ENCODE data around the gene PHAF1. TPM values are rescaled to one million over a fixed set of nuclear protein-coding genes. Genes with fewer than 3 reads are reported as not detected.

PHAF1 gene
- total and polyA plus RNA-seq, 9 of the 15 experiments (the other 6 are each of a cell fraction or from before 2014, with no cell fraction given): 5.1 to 25.4 (median 13.8) TPM

GRCh38 chr16:67191995-67192681 lies 82.4 kb downstream of the PHAF1 start, which contains the start of gene E2F4 (continued):
- no peak for TF ChIP-seq BCLAF1 (IDR thresholded peaks at IDR 0.05; ENCODE audit: borderline replicate concordance in 1 of 2, control insufficient read depth in 1 of 2, low read depth in 2 of 2, low read length in 1 of 2)
- no peak for TF ChIP-seq CHD4 (IDR thresholded peaks at IDR 0.05; ENCODE audit: insufficient read depth, insufficient replicate concordance, low read depth, low read length, poor library complexity, severe bottlenecking)
- TF ChIP-seq POLR2AphosphoS5 (IDR thresholded peaks at IDR 0.05; ENCODE audit: control insufficient read depth, insufficient read depth, low read depth, low read length): peak; percentile 55; the same call in 1 of the 2 replicates
- TF ChIP-seq KLF1 (tag; IDR thresholded peaks at IDR 0.05): peak; percentile 62; the same call in 1 of the 2 replicates
- TF ChIP-seq ZNF518B (CRISPR knock-in tag; IDR thresholded peaks at IDR 0.05): no peak
- TF ChIP-seq GTF2E2 (tag; IDR thresholded peaks at IDR 0.05): no peak
- TF ChIP-seq ZNF592 (IDR thresholded peaks at IDR 0.05): no peak
- TF ChIP-seq ESRRB (CRISPR knock-in tag; IDR thresholded peaks at IDR 0.05; ENCODE audit: borderline replicate concordance): no peak
- TF ChIP-seq USF1 (CRISPR knock-in tag; IDR thresholded peaks at IDR 0.05): peak; percentile 51; the same call in 1 of the 2 replicates
- no peak for TF ChIP-seq CREBBP (IDR thresholded peaks at IDR 0.05; ENCODE audit: low read depth, low read length)

Measured in K562 (cell line).